ENCODE measurements around the gene ARHGEF17.

ARHGEF17 gene

GRCh38 chr11:73288873-73289707 is 19.0 kb upstream of the ARHGEF17 start:
- Histone ChIP-seq H3K4me3 (peak overlapping the region in 2 of 7 experiments; percentile 0 to 15), H3K27ac (peak overlapping the region in 18 of 21 experiments; percentile 4 to 77 (median 48))

GRCh38 chr11:73290536-73290935 is 17.5 kb upstream of the ARHGEF17 start:
- Histone ChIP-seq H3K27ac (no peak overlapping the region), H3K4me3 (no peak overlapping the region)

- H3K27ac ChIP-seq, result no peak overlapping the region
- H3K4me3 ChIP-seq, result no peak overlapping the region
Observed at GRCh38 chr11:73291196-73291595, 16.9 kb upstream of the ARHGEF17 start.

GRCh38 chr11:73291781-73292524 is 16.1 kb upstream of the ARHGEF17 start:
- no peak overlapping the region for H3K4me3 ChIP-seq
- no peak overlapping the region for H3K27ac ChIP-seq

GRCh38 chr11:73292525-73292894 is 15.6 kb upstream of the ARHGEF17 start:
- no peak overlapping the region for H3K27ac ChIP-seq
- H3K4me3 ChIP-seq, result no peak overlapping the region

- Histone ChIP-seq H3K4me3 (no peak overlapping the region), H3K27ac (no peak overlapping the region)
Observed at GRCh38 chr11:73293356-73293936, 14.6 kb upstream of the ARHGEF17 start.

GRCh38 chr11:73294604-73295003 is 13.5 kb upstream of the ARHGEF17 start:
- no peak overlapping the region for H3K27ac ChIP-seq
- H3K4me3 ChIP-seq, result no peak overlapping the region

GRCh38 chr11:73295241-73295995 is 12.7 kb upstream of the ARHGEF17 start:
- Histone ChIP-seq H3K27ac (no peak overlapping the region), H3K4me3 (no peak overlapping the region)

- Histone ChIP-seq H3K4me3 (no peak overlapping the region), H3K27ac (no peak overlapping the region)
Observed at GRCh38 chr11:73295996-73296318, 12.1 kb upstream of the ARHGEF17 start.

- no peak overlapping the region for H3K4me3 ChIP-seq
Observed at GRCh38 chr11:73296501-73297230, 11.4 kb upstream of the ARHGEF17 start.

GRCh38 chr11:73297231-73297590 is 10.9 kb upstream of the ARHGEF17 start:
- Histone ChIP-seq H3K27ac (no peak overlapping the region), H3K4me3 (no peak overlapping the region)

More at GRCh38 chr11:73296501-73297230, 11.4 kb upstream of the ARHGEF17 start:
- H3K27ac ChIP-seq, result no peak overlapping the region

- Histone ChIP-seq H3K27ac (no peak overlapping the region), H3K4me3 (no peak overlapping the region)
Observed at GRCh38 chr11:73297702-73298101, 10.4 kb upstream of the ARHGEF17 start.

- Histone ChIP-seq H3K4me3 (no peak overlapping the region), H3K27ac (no peak overlapping the region)
Observed at GRCh38 chr11:73298233-73298632, 9.8 kb upstream of the ARHGEF17 start.

- Histone ChIP-seq H3K27ac (no peak overlapping the region), H3K4me3 (no peak overlapping the region)
Observed at GRCh38 chr11:73299751-73300150, 8.3 kb upstream of the ARHGEF17 start.

GRCh38 chr11:73306069-73306841 is 1.8 kb upstream of the ARHGEF17 start:
- Histone ChIP-seq H3K4me3 (no peak overlapping the region), H3K27ac (peak overlapping the region in 1 of 21 experiments; percentile 92)

GRCh38 chr11:73306977-73307322 is 1.1 kb upstream of the ARHGEF17 start:
- Histone ChIP-seq H3K4me3 (peak overlapping the region; percentile 39 to 74 (median 54)), H3K27ac (peak overlapping the region in 11 of 21 experiments; percentile 14 to 94 (median 72))

GRCh38 chr11:73307323-73308002 is 613 bp upstream of the ARHGEF17 start:
- H3K4me3 ChIP-seq, result peak overlapping the region; percentile 39 to 74 (median 54)

More at GRCh38 chr11:73307323-73308002, 613 bp upstream of the ARHGEF17 start:
- peak overlapping the region in 20 of 21 experiments; percentile 72 to 94 (median 86) for H3K27ac ChIP-seq

Measured in skin epidermis (tissue), 12 donors.